ENCODE results near the gene CIPC.
A peak's percentile ranks its signal among the peaks of the same experiment; 100 is the strongest.

Gene CIPC, protein sequence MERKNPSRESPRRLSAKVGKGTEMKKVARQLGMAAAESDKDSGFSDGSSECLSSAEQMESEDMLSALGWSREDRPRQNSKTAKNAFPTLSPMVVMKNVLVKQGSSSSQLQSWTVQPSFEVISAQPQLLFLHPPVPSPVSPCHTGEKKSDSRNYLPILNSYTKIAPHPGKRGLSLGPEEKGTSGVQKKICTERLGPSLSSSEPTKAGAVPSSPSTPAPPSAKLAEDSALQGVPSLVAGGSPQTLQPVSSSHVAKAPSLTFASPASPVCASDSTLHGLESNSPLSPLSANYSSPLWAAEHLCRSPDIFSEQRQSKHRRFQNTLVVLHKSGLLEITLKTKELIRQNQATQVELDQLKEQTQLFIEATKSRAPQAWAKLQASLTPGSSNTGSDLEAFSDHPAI

DNA sequence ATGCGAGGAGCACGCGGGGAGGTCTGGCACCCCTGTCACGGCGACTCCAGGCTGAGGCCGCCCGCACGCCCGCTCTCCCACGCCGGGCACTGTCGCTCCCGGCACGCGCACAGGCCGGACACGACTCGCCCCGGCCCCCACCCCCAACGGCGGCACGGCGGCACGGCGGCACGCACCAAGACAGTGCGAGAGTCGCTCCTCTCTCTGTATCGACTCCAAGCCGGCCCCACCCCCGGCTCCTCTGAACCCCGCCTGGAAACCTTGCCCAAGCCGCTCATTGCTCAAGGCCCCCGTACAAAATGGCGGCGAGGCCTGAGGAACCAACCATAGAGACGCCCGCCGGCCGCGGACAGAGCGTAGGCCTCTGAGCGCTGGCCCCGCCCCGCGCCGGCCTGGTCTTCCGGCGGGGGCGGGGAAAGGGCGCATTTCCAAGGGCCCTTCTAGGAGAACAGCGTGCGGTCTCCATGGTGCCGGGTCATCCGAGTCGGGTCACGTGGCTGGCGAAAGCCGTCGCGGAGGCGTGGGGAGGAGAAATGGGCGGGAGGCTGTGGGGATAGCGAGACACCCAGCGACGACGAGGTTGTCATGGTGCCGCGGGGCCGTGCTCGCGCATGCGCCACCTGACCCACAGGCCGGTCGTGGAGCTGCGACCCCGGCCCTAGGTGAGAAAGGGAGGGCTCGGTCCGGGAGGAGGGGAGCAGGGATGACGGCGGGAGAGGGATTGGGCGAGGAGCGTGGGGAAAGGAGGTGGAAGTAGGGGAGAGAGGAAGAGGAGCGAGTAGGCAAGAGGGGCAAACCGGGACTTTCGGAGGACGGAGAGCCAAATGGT lies at the start of gene CIPC:
TSS of gene CIPC (plus strand) at position 559 of the 829 bp plus-strand sequence. CDS start 7,451 bp downstream, outside the sequence.
- DNase-seq (ENCODE audit: low read depth in 2 of 2), result peak; percentile 97 to 99

DNA sequence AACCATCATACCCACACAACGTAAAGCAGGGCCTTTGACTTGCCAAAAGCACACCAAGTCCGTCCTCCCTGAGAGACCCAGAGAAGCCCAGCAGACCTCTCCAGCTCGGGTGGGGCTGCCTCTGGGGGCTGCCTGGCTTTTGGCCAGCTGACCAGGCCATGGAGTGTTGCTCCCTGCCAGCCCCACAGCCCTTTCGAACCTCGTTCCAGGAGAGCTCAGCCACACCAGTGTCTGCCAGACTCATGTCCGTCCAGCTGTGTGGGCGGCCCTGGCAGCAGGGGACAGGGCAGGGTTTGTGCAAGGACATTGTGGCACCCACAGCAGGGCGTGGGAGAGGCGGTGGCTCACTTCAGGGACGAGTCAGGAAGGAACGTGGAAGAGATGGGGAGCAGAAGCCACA lies 46.9 kb upstream of the CIPC start:
- no peak for DNase-seq (ENCODE audit: low read depth in 2 of 2)

- DNase-seq (ENCODE audit: low read depth in 2 of 2), result no peak
Observed at GRCh38 chr14:77052281-77053044, 45.6 kb upstream of the CIPC start.

- peak; percentile 70 to 76 for DNase-seq (ENCODE audit: low read depth in 2 of 2)
Observed at GRCh38 chr14:77053046-77053841, 44.8 kb upstream of the CIPC start.

- no peak for DNase-seq (ENCODE audit: low read depth in 2 of 2)
Observed at GRCh38 chr14:77055306-77055705, 42.8 kb upstream of the CIPC start.

GRCh38 chr14:77055981-77056380 lies 42.1 kb upstream of the CIPC start:
- DNase-seq (ENCODE audit: low read depth in 2 of 2), result no peak

DNA sequence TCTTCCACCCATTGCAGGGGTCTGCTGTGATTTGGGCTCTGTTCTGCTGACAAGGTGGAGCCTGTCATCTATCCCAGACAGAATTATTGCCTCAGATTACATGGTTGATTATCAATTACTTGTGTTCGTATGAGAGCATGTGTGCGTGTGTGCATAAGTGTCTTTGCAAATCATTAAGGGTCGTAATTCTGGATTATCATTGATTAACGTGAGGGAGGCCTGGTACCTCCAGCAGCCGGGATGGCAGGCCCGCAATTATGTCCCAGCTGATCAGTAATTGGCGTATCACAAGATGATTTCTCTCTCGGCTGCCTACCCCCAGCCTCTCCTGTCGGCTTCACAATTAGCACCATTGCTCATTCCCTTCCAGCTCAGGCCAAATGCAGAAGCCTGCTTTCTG lies 39.9 kb upstream of the CIPC start:
- DNase-seq (ENCODE audit: low read depth in 2 of 2), result no peak

DNA sequence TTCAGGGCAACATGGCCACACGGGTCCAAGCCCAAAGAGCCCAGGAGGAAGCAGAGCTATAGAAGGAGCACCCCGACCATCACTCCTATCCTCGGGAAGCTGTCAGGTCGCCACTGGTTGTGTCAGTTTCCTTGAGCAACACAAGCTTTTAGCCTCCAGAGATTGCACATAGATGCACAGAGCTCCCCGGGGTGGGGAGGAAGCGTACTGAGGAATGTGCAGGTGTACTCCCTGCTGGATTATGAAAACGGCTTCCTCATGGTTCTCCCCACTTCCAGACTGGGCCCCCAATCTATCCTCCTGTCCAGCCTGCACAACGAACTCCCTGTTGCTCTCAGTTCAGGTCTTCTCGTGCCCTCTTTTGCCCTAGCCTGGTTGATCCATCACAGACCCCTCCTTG lies 39.3 kb upstream of the CIPC start:
- no peak for DNase-seq (ENCODE audit: low read depth in 2 of 2)

GRCh38 chr14:77059276-77059915 lies 38.7 kb upstream of the CIPC start:
- no peak for DNase-seq (ENCODE audit: low read depth in 2 of 2)

- DNase-seq (ENCODE audit: low read depth in 2 of 2), result no peak
Observed at GRCh38 chr14:77061630-77062257, 36.3 kb upstream of the CIPC start.

- DNase-seq (ENCODE audit: low read depth in 2 of 2), result no peak
Observed at GRCh38 chr14:77062261-77062660, 35.8 kb upstream of the CIPC start.

DNA sequence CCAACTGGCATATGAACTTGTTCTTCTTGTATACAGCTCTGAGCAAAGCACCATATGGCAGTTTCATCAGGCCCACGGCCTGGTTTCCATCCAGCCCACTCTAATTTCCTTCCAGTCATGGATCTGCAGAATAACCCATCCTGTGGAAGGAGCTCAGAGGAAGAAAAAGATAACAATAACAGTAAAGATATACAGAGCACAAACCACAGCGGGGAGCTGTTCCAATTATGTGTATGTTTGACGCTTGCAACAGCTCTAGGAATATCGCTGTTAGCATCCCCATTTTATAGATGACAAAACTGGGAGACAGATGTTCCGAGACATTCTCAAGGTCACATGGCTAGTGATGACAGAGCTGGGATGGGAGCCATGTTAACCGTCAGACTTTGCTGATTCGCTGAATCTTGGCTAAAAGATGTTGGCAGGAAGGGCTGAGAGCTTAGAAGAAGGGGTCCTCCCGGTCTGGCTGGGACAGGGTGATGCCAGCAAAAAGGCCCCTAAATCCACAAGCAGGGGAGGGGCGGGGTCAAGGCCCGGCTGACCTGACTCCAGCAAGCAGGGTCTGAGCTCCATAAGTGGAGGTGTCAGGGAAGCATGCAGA lies 34.4 kb upstream of the CIPC start:
- DNase-seq (ENCODE audit: low read depth in 2 of 2), result no peak

DNA sequence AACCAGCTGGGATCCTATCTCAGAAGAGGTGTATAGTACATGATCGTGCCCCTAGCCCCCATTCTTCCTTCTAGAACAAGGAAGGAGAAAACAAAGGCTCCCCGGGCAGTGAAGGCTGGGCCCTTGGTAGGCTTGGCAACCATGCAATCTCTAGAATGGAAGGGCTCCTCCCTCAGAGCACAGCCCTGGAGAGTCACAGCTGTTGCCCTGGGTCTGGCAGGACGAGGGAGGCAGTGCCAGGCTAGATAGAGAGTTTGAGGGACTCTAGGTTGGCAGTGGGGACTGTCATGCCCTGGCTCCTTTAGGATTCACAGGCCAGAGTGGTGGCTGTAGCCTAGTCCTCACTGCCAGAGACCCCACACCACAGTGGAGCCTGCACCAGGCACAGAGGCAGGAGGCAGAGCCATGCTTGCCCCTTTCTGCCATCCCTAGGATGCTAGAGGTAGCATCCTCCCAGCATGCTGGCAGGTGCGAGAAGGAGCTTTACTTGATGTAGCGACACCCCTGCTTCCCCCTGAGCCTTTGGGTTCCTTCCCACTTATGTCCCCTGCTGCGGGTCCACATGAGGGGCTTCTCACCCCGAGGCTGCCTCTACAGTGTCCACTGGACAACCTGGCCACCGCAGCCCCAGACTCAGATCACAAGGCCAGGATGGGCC lies 33.4 kb upstream of the CIPC start:
- no peak for DNase-seq (ENCODE audit: low read depth in 2 of 2)

DNA sequence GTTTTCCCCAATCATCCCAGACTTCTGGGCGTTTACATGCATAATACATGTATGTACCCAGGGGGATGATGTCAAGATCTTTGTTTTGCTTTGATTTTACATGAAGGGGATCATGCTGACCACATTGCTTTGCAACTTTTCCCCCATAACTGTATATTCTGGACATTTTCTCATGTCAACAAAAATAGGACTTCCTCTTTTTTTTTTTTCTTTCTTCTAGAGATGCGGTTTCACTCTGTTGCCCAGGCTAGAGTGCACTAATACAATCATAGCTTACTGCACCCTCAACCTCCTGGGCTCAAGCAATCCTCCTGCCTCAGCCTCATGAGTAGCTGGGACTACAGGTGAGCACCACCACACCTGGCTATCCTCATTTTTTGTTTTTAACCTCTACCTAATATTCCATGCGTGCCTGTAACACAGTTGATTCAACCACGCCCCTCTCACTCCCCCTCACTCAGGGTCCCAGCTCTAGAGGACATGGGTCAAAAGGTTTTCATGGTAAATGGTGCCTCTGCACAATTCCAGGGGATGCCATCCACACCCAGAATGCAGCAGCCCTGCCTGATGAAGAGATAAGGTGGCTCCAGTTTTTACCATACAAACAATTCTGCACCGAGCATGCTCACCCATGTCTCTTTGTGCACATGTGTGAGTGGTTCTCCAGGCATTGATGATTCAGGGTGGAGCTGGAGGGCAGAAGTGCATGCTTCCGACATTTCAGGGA lies 32.0 kb upstream of the CIPC start:
- DNase-seq (ENCODE audit: low read depth in 2 of 2), result no peak

DNA sequence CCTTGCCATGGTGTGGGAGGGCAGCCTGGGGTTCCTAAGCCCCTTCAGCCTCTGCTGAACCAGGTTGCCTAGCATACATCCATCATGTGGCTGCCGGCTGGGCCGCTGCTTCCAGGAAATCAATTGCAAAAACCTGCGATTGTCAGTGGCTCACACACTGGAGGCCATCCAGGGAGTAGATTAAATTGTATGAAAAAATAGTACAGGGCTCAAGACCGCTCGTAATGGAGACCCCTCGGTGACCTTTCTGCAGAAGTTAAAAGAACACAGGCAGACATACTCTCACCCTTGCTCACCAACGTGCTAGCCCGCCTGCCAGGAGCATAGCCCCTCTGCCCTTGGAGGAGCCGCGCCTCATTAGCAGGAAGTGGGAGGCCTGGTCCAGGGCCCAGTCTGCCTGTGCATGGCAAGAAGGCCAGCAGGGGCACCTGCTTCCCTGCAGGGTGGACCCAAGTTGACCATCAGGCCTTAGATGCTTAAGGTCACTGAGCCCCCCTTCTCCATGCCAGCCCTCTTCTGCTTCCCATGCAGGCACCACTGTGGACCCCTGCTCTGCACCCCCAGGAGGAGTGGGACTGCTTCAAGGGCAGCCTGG lies 31.4 kb upstream of the CIPC start:
- no peak for DNase-seq (ENCODE audit: low read depth in 2 of 2)

- DNase-seq (ENCODE audit: low read depth in 2 of 2), result peak; percentile 30 to 45
Observed at GRCh38 chr14:77067632-77068516, 30.2 kb upstream of the CIPC start.

GRCh38 chr14:77068517-77069200 lies 29.4 kb upstream of the CIPC start:
- no peak for DNase-seq (ENCODE audit: low read depth in 2 of 2)
